H9 (cell line): ENCODE measurements around the gene LRRK1. TPM values are rescaled to one million over a fixed set of nuclear protein-coding genes. Genes with fewer than 3 reads are reported as not detected.

Source experiments
- DNase-seq: peaks from one replicate; pipeline ENCODE4 v3.0.0-alpha.2; 2017
- H2AFZ ChIP-seq: one replicate; pipeline ENCODE4 v1.6.1; 2013; ENCODE audit warnings: mild to moderate bottlenecking, low read length, control low read depth, moderate library complexity
- H2AK5ac ChIP-seq: 2 replicates; pipeline ENCODE4 v1.6.1; 2013; ENCODE audit warnings: low read length, control low read depth, mixed read lengths; ENCODE audit not compliant: insufficient read length
- H2BK120ac ChIP-seq: one replicate; pipeline ENCODE4 v1.6.1; 2013; ENCODE audit warnings: low read depth, mild to moderate bottlenecking, low read length, control low read depth, inconsistent platforms; ENCODE audit not compliant: poor library complexity, severe bottlenecking
- H2BK12ac ChIP-seq: 2 replicates; pipeline ENCODE4 v1.6.1; 2013; ENCODE audit warnings: low read length, control low read depth, mixed read lengths, low read depth; ENCODE audit not compliant: insufficient read length
- H2BK15ac ChIP-seq: 2 replicates; pipeline ENCODE4 v1.6.1; 2013; ENCODE audit warnings: low read depth, low read length, control low read depth
- H2BK20ac ChIP-seq: one replicate; pipeline ENCODE4 v1.6.1; 2013; ENCODE audit warnings: low read depth, mild to moderate bottlenecking, low read length, control low read depth, inconsistent platforms; ENCODE audit not compliant: poor library complexity, severe bottlenecking
- H2BK5ac ChIP-seq: 2 replicates; pipeline ENCODE4 v1.6.1; 2013; ENCODE audit warnings: low read length, control low read depth, mixed read lengths; ENCODE audit not compliant: insufficient read length
- H3K14ac ChIP-seq: 2 replicates; pipeline ENCODE4 v1.6.1; 2013; ENCODE audit warnings: low read length, control low read depth; ENCODE audit not compliant: insufficient read depth
- H3K18ac ChIP-seq: 2 replicates; pipeline ENCODE4 v1.6.1; 2013; ENCODE audit warnings: low read depth, mild to moderate bottlenecking, mixed read lengths, low read length, control low read depth; ENCODE audit not compliant: insufficient read length
- H3K23ac ChIP-seq: 2 replicates; pipeline ENCODE4 v1.6.1; 2013; ENCODE audit warnings: low read length, control low read depth, mixed read lengths, low read depth; ENCODE audit not compliant: insufficient read length
- H3K23me2 ChIP-seq: 2 replicates; pipeline ENCODE4 v1.6.1; 2013; ENCODE audit warnings: low read depth, mild to moderate bottlenecking, mixed read lengths, low read length, control low read depth; ENCODE audit not compliant: insufficient read length, poor library complexity, severe bottlenecking
- H3K27ac ChIP-seq: 2 replicates; pipeline ENCODE4 v1.5.1; 2013; ENCODE audit warnings: low read length, control low read depth, mixed read lengths, low read depth; ENCODE audit not compliant: insufficient read length
- H3K27me3 ChIP-seq: 2 replicates; pipeline ENCODE4 v1.6.1; 2013; ENCODE audit warnings: low read length, control low read depth, inconsistent platforms; ENCODE audit not compliant: insufficient read depth
- H3K4ac ChIP-seq: 2 replicates; pipeline ENCODE4 v1.6.1; 2013; ENCODE audit warnings: low read depth, mild to moderate bottlenecking, control low read depth, inconsistent platforms, low read length, moderate library complexity
- H3K4me1 ChIP-seq: 2 replicates; pipeline ENCODE4 v1.6.1; 2013; ENCODE audit warnings: low read length, control low read depth, inconsistent platforms; ENCODE audit not compliant: insufficient read depth
- H3K4me2 ChIP-seq: 2 replicates; pipeline ENCODE4 v1.6.1; 2013; ENCODE audit warnings: low read length, control low read depth, mixed read lengths; ENCODE audit not compliant: insufficient read length, insufficient read depth
- H3K56ac ChIP-seq: 2 replicates; pipeline ENCODE4 v1.6.1; 2013; ENCODE audit warnings: low read depth, mild to moderate bottlenecking, mixed read lengths, low read length, control low read depth; ENCODE audit not compliant: insufficient read length
- H3K79me1 ChIP-seq: 2 replicates; pipeline ENCODE4 v1.6.1; 2013; ENCODE audit warnings: low read depth, mild to moderate bottlenecking, moderate library complexity, low read length, control low read depth, inconsistent platforms; ENCODE audit not compliant: insufficient read depth, poor library complexity, severe bottlenecking
- H3K79me2 ChIP-seq: 2 replicates; pipeline ENCODE4 v1.6.1; 2013; ENCODE audit warnings: low read length, control low read depth, inconsistent platforms; ENCODE audit not compliant: insufficient read depth
- H3K9ac ChIP-seq: 2 replicates; pipeline ENCODE4 v1.6.1; 2013; ENCODE audit warnings: low read length, control low read depth, mixed read lengths; ENCODE audit not compliant: insufficient read length; ENCODE audit errors: extremely low read depth
- H3K9me3 ChIP-seq: one replicate; pipeline ENCODE4 v1.6.1; 2013; ENCODE audit warnings: low read depth, low read length, inconsistent platforms; ENCODE audit not compliant: control insufficient read depth
- H3T11ph ChIP-seq: one replicate; pipeline ENCODE4 v1.6.1; 2013; ENCODE audit warnings: mild to moderate bottlenecking, low read length, control low read depth, inconsistent platforms
- H4K20me1 ChIP-seq: one replicate; pipeline ENCODE4 v1.6.1; 2013; ENCODE audit not compliant: control insufficient read depth, insufficient read length, insufficient read depth
- H4K5ac ChIP-seq: 2 replicates; pipeline ENCODE4 v1.6.1; 2013; ENCODE audit warnings: low read depth, mild to moderate bottlenecking, mixed read lengths, low read length, control low read depth; ENCODE audit not compliant: insufficient read length
- H4K8ac ChIP-seq: replicated peaks from 2 replicates; pipeline ENCODE4 v1.6.1; 2013; ENCODE audit warnings: low read length, control low read depth, mixed read lengths, low read depth; ENCODE audit not compliant: insufficient read length
- H4K91ac ChIP-seq: 2 replicates; pipeline ENCODE4 v1.6.1; 2013; ENCODE audit warnings: low read depth, mild to moderate bottlenecking, moderate library complexity, mixed read lengths, low read length, control low read depth; ENCODE audit not compliant: insufficient read length
- H3K27ac Mint-ChIP-seq, 3 experiments: 2 replicates in 2 of 3; 3 replicates in 1 of 3; pipeline ENCODE4 v1.8.0; 2020 to 2021; ENCODE audit warnings: mixed read lengths in 3 of 3, mild to moderate bottlenecking in 1 of 3, moderate library complexity in 1 of 3
- H3K27me3 Mint-ChIP-seq: 2 replicates; pipeline ENCODE4 v1.8.0; 2021; ENCODE audit warnings: low read depth, mild to moderate bottlenecking, moderate library complexity, mixed read lengths
- H3K36me3 Mint-ChIP-seq, 3 experiments: 2 replicates in 2 of 3; 3 replicates in 1 of 3; pipeline ENCODE4 v1.8.0; 2020 to 2021; ENCODE audit warnings: low read depth in 3 of 3, mixed read lengths in 3 of 3; ENCODE audit not compliant: insufficient read depth in 1 of 3
- H3K4me1 Mint-ChIP-seq, 2 experiments: 2 replicates each; pipeline ENCODE4 v1.8.0; 2020; ENCODE audit warnings: mixed read lengths in 2 of 2
- H3K4me3 Mint-ChIP-seq, 2 experiments: 2 replicates in 1 of 2; 3 replicates in 1 of 2; pipeline ENCODE4 v1.8.0; 2020 to 2021; ENCODE audit warnings: mild to moderate bottlenecking in 2 of 2, mixed read lengths in 2 of 2, moderate library complexity in 1 of 2
- H3K9me3 Mint-ChIP-seq, 2 experiments: 2 replicates in 1 of 2; 3 replicates in 1 of 2; pipeline ENCODE4 v1.8.0; 2020; ENCODE audit warnings: mild to moderate bottlenecking in 2 of 2, mixed read lengths in 2 of 2, moderate library complexity in 1 of 2
- WGBS: extraction: QIAGEN DNeasy Blood & Tissue Kit; methylation state at CpG from one replicate; pipeline ENCODE4 v1.1.7; 2013; ENCODE audit warnings: missing lambda C conversion rate, low lambda C conversion rate, mixed read lengths; ENCODE audit not compliant: insufficient read length; ENCODE audit errors: extremely low coverage; 5-methylcytosine and 5-hydroxymethylcytosine counted together
- total RNA-seq: library from RNA; stranded (reverse); gene quantifications from 2 replicates; pipeline ENCODE4 v1.2.1, GENCODE V29; 2021
- TF ChIP-seq, protein P1 (sequence below): fragments of 200-600 bp; sonication (generic); conservative IDR thresholded peaks from 3 replicates; pipeline ENCODE4 v1.8.0; 2021; ENCODE audit warnings: antibody characterized with exemption, mild to moderate bottlenecking

LRRK1 gene
- total RNA-seq, 1 experiment from 2014 or later: 4.0 TPM

- H3K79me2 ChIP-seq: no peaks in the 10 kb centered on the region
These were observed 25.7 kb upstream of the LRRK1 start for GRCh38 chr15:100893261-100893963.

More at GRCh38 chr15:100893261-100893963, 25.7 kb upstream of the LRRK1 start:
- no peaks in the 10 kb centered on the region for H3K4me1 ChIP-seq
- H3K56ac ChIP-seq: no peak overlapping the region
- no peak overlapping the region for H3K4me2 ChIP-seq
- H2BK12ac ChIP-seq: no peak overlapping the region
- no peak overlapping the region for H2AFZ ChIP-seq
- no peaks in the 10 kb centered on the region for H3K79me1 ChIP-seq
- no peak overlapping the region for H3K27ac ChIP-seq
- no peaks in the 10 kb centered on the region for H3K27me3 ChIP-seq
- Mint-ChIP-seq H3K4me3 (no peak overlapping the region), H3K36me3 (peaks cover 0 to 9% (median 0%) of the 10 kb centered on the region in 3 experiments; a peak in 2 of 7 replicates), H3K9me3 (no peaks in the 10 kb centered on the region), H3K4me1 (peaks cover 7 to 17% of the 10 kb centered on the region in 2 experiments; a peak in 3 of 4 replicates), H3K27me3 (no peaks in the 10 kb centered on the region; the same call in 1 of the 2 replicates), H3K27ac (no peak overlapping the region)
- DNase-seq: no peak
- H3T11ph ChIP-seq: no peak overlapping the region
- TF ChIP-seq, protein P1, sequence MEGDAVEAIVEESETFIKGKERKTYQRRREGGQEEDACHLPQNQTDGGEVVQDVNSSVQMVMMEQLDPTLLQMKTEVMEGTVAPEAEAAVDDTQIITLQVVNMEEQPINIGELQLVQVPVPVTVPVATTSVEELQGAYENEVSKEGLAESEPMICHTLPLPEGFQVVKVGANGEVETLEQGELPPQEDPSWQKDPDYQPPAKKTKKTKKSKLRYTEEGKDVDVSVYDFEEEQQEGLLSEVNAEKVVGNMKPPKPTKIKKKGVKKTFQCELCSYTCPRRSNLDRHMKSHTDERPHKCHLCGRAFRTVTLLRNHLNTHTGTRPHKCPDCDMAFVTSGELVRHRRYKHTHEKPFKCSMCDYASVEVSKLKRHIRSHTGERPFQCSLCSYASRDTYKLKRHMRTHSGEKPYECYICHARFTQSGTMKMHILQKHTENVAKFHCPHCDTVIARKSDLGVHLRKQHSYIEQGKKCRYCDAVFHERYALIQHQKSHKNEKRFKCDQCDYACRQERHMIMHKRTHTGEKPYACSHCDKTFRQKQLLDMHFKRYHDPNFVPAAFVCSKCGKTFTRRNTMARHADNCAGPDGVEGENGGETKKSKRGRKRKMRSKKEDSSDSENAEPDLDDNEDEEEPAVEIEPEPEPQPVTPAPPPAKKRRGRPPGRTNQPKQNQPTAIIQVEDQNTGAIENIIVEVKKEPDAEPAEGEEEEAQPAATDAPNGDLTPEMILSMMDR: no peak
- H3K18ac ChIP-seq: no peak overlapping the region
- H3K23me2 ChIP-seq: no peaks in the 10 kb centered on the region
- H2BK20ac ChIP-seq: no peak overlapping the region
- H2BK120ac ChIP-seq: no peak overlapping the region
- no peak overlapping the region for H4K91ac ChIP-seq
- H3K23ac ChIP-seq: no peak overlapping the region
- no peak overlapping the region for H3K14ac ChIP-seq
- no peak overlapping the region for H4K8ac ChIP-seq
- no peaks in the 10 kb centered on the region for H4K20me1 ChIP-seq
- no peak overlapping the region for H2AK5ac ChIP-seq
- no peak overlapping the region for H3K9ac ChIP-seq
- H4K5ac ChIP-seq: no peak overlapping the region
- no peaks in the 10 kb centered on the region for H3K9me3 ChIP-seq
- H2BK15ac ChIP-seq: no peak overlapping the region
- no peak overlapping the region for H3K4ac ChIP-seq
- no peak overlapping the region for H2BK5ac ChIP-seq
- no CpG with 5 or more reads among the region's 6 CpGs for WGBS
